Nucleus accumbens (tissue), 56 donors: ENCODE results near the gene RBM33.

Experiments
- DNase-seq, 56 donors: peaks; one replicate each; lab custom pipeline; 2025; lab: John Stamatoyannopoulos, UW

RBM33 gene

DNA sequence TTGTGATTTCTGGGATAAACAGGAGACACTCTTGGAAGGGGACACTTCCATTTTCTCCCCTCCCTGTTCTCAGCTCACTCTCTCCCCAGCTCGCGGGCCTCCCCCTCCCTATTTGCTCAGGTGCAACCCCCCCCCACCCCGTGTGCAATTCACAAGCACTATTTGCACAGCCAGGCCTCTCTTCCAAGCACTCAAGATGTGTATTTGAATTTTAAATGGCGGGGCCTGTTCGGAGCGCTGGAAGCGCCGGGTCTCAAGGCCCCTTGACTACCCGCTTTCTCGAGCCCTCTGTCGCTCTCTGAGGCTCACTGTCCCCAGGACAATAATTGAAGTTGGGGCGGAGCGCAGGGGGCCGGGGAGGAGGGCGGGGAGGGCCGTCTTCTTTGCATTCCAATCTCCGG, 160.0 kb downstream of the RBM33 start:
- no peak for DNase-seq

GRCh38 chr7:155804897-155805825, 160.7 kb downstream of the RBM33 start:
- DNase-seq, result peak in 35 of 56 donors; percentile 6 to 78 (median 44)

DNA sequence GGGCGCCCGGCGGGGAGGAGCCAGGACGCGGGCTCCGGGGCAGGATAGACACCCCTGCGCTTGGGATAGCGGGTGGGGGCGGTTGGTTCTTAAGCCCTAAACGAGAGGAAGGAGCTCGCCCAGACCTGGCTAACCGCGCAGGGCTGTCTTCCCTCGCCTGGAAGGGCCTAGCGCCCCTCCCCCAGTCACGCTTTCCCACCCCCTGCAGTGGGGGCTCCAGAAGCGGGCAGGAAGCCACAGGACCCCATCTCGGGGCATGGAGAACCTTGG, 161.3 kb downstream of the RBM33 start:
- DNase-seq, result no peak

GRCh38 chr7:155806096-155806871, 161.8 kb downstream of the RBM33 start:
- DNase-seq, result no peak

GRCh38 chr7:155807065-155807671, 162.7 kb downstream of the RBM33 start:
- no peak for DNase-seq

GRCh38 chr7:155807789-155808548, 163.5 kb downstream of the RBM33 start:
- DNase-seq, result no peak

DNA sequence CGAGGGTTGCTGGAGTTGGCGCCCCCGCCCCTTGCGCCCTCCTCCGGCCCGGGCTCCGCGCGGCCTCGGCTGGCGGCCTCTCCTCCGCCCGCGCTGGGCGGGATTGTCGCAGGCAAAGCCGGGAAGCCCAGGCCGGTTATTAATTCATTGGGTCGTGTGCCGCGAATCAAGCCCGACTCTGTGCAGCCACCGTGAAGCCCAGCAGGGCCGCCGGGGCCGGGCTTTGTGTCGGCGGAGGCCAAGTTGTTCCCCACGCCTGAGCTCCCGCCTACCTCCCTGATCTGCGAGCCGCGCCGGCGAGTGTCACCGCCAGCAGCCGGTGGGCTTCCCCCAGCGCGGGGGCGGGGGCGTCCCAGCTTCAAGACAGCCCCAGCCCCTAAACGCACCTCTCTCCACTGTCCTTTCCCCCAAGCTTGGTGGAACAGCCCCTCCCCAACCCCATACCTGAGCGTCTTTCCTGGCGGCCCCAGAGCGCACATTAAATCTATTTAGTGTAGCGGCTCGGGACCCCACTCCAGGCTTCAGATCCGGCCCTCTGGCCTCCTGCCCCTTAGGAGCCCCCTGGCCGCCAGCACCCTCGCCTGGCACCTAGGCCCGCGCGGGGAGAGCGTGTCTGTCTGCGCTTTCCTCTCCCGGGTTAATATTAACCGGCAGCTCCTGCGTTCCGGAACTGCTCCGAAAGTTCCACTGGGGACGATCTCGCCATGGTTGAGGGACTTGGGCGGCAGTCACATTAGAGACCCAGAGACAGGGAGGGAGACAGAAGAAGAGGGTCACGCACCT, 164.3 kb downstream of the RBM33 start:
- DNase-seq, result peak in 4 of 56 donors; percentile 35 to 49 (median 39)

GRCh38 chr7:155809332-155809946, 165.0 kb downstream of the RBM33 start:
- DNase-seq, result peak in 2 of 56 donors; percentile 9 to 43

DNA sequence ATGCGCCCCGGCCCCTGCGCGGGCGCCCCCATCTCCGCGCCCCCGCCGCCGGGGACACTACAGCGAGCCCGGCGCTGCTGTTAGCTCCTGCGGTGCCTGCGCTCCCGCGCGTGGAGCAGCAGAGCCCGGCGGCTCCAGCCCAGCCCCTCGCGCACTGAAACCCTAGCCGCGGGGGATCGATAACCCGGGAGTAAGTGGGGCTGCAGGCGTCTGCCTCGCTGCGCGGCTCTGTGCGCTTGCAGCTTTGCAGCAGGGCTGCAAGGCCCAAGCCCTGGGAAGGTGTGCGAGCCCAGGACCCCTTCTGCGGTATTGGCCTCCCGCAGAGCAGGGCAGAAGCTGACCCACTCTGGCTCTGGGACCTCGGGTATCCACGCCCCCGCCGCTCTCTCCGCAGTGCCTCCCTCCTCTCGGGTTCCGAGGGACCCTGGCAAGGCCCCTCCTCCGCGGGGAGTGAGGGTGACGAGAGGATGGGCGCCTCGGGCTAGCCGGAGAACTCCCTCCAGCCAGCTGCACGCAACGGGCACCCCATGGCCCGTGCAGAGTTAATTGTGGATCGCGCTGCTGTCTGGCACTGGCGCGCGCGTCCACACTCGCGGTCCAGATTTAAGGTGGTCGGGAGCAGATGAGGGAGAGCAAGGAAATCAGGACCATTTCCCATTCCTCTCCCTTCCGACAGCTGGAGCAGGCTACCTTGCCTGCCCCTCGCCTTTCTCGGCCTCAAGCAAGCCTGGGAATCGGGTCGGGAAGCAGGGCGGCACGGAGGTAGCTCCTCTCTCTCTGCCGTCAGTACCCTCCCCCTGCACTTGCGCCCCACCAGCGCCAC, 165.7 kb downstream of the RBM33 start:
- peak in 3 of 56 donors; percentile 8 to 32 (median 18) for DNase-seq

DNA sequence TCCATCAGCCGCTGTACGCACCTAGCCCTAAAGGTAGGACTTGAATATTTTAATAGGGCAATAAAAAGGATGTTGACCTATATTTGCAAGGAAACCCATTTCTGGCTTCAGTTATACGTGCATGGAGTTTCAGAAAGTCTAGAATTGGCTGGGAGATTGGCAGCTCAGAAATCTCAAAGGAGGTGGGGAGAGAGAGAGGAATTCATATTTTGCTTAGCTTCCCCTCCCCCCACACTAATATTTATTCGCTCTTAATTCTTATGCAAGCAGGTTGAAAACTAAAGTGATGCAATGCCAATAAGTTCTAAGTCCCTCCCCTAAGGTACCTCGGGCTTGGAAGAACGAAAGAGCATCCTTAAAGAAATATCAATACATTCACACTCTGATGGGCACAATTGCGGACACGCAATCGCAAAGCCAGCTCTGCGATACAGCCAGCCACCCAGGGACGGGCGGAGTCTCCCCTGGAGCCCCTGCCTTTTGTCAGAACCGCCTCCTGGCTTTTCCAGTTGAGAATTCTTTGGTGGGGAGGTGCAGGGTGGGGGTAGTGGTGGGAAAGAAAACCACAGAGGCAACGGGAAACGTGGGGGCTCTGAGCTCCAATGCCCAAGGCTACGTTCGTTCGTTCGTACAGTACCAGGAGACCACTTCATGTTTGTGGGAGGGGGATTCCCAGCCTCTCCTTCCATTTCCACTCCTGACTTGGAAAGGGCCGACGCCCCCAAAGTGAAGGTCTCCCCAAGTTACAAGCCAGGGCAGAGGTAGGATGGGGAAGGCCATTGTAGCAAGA, 166.5 kb downstream of the RBM33 start:
- DNase-seq, result no peak

- peak in 1 of 56 donors; percentile 23 for DNase-seq
These were observed 167.1 kb downstream of the RBM33 start for GRCh38 chr7:155811560-155811894.

GRCh38 chr7:155811895-155812761, 167.7 kb downstream of the RBM33 start, which contains the start of gene SHH:
TSS of gene SHH (minus strand) at chr7:155812463. CDS start at chr7:155812122, 341 bp downstream.
- DNase-seq, result peak in 13 of 56 donors; percentile 14 to 66 (median 51)

- no peak for DNase-seq
These were observed 168.7 kb downstream of the RBM33 start for GRCh38 chr7:155813125-155813524.

DNA sequence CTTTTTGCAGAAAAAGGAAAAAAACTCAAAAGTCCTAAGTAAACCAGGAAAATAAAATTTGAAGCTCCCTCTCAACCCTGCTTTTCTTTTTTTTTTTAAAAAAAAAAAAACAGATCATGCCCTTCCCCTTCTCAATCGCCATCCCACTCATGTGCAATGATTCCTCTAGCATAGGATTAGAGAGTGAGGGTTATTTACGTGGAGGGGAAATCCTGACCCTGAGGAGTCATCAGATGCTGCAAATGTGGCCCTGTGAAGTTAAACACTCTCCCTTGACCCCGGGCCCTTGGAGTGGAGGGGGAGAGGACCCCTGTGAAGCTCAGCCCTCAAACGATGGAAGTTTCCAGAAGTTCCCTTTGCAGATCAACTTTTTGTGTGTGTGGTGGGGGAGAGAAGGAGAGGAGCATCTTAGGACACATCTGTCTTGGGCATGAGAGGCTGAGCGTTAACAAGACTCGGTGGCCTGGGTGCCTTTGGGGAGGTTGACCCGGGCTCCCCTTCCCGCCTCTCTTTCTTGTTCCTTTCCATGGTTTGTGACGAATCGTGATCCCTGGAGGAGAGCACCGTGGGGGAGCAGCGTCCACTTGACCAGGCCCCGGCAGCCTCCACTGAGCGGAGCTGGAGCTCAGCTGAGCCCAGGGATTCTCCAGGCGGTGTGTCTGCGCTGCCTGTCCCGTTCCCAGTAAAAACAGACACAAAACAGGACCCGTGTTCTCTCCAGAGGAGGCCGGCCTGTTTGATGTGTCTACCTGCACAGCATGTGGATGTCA, 169.3 kb downstream of the RBM33 start:
- no peak for DNase-seq
